H9 (cell line): ENCODE results near the gene DBI. TPM values are rescaled to one million over a fixed set of nuclear protein-coding genes. Genes with fewer than 3 reads are reported as not detected.

Source experiments
- DNase-seq: peaks from one replicate; pipeline ENCODE4 v3.0.0-alpha.2; 2017
- H2AFZ ChIP-seq: one replicate; pipeline ENCODE4 v1.6.1; 2013; ENCODE audit warnings: mild to moderate bottlenecking, low read length, control low read depth, moderate library complexity
- H2AK5ac ChIP-seq: 2 replicates; pipeline ENCODE4 v1.6.1; 2013; ENCODE audit warnings: low read length, control low read depth, mixed read lengths; ENCODE audit not compliant: insufficient read length
- H2BK120ac ChIP-seq: one replicate; pipeline ENCODE4 v1.6.1; 2013; ENCODE audit warnings: low read depth, mild to moderate bottlenecking, low read length, control low read depth, inconsistent platforms; ENCODE audit not compliant: poor library complexity, severe bottlenecking
- H2BK12ac ChIP-seq: 2 replicates; pipeline ENCODE4 v1.6.1; 2013; ENCODE audit warnings: low read length, control low read depth, mixed read lengths, low read depth; ENCODE audit not compliant: insufficient read length
- H2BK15ac ChIP-seq: 2 replicates; pipeline ENCODE4 v1.6.1; 2013; ENCODE audit warnings: low read depth, low read length, control low read depth
- H2BK20ac ChIP-seq: one replicate; pipeline ENCODE4 v1.6.1; 2013; ENCODE audit warnings: low read depth, mild to moderate bottlenecking, low read length, control low read depth, inconsistent platforms; ENCODE audit not compliant: poor library complexity, severe bottlenecking
- H2BK5ac ChIP-seq: 2 replicates; pipeline ENCODE4 v1.6.1; 2013; ENCODE audit warnings: low read length, control low read depth, mixed read lengths; ENCODE audit not compliant: insufficient read length
- H3K14ac ChIP-seq: 2 replicates; pipeline ENCODE4 v1.6.1; 2013; ENCODE audit warnings: low read length, control low read depth; ENCODE audit not compliant: insufficient read depth
- H3K18ac ChIP-seq: 2 replicates; pipeline ENCODE4 v1.6.1; 2013; ENCODE audit warnings: low read depth, mild to moderate bottlenecking, mixed read lengths, low read length, control low read depth; ENCODE audit not compliant: insufficient read length
- H3K23ac ChIP-seq: 2 replicates; pipeline ENCODE4 v1.6.1; 2013; ENCODE audit warnings: low read length, control low read depth, mixed read lengths, low read depth; ENCODE audit not compliant: insufficient read length
- H3K23me2 ChIP-seq: 2 replicates; pipeline ENCODE4 v1.6.1; 2013; ENCODE audit warnings: low read depth, mild to moderate bottlenecking, mixed read lengths, low read length, control low read depth; ENCODE audit not compliant: insufficient read length, poor library complexity, severe bottlenecking
- H3K27ac ChIP-seq: 2 replicates; pipeline ENCODE4 v1.5.1; 2013; ENCODE audit warnings: low read length, control low read depth, mixed read lengths, low read depth; ENCODE audit not compliant: insufficient read length
- H3K27me3 ChIP-seq: 2 replicates; pipeline ENCODE4 v1.6.1; 2013; ENCODE audit warnings: low read length, control low read depth, inconsistent platforms; ENCODE audit not compliant: insufficient read depth
- H3K4ac ChIP-seq: 2 replicates; pipeline ENCODE4 v1.6.1; 2013; ENCODE audit warnings: low read depth, mild to moderate bottlenecking, control low read depth, inconsistent platforms, low read length, moderate library complexity
- H3K4me1 ChIP-seq: 2 replicates; pipeline ENCODE4 v1.6.1; 2013; ENCODE audit warnings: low read length, control low read depth, inconsistent platforms; ENCODE audit not compliant: insufficient read depth
- H3K4me2 ChIP-seq: 2 replicates; pipeline ENCODE4 v1.6.1; 2013; ENCODE audit warnings: low read length, control low read depth, mixed read lengths; ENCODE audit not compliant: insufficient read length, insufficient read depth
- H3K56ac ChIP-seq: 2 replicates; pipeline ENCODE4 v1.6.1; 2013; ENCODE audit warnings: low read depth, mild to moderate bottlenecking, mixed read lengths, low read length, control low read depth; ENCODE audit not compliant: insufficient read length
- H3K79me1 ChIP-seq: 2 replicates; pipeline ENCODE4 v1.6.1; 2013; ENCODE audit warnings: low read depth, mild to moderate bottlenecking, moderate library complexity, low read length, control low read depth, inconsistent platforms; ENCODE audit not compliant: insufficient read depth, poor library complexity, severe bottlenecking
- H3K79me2 ChIP-seq: 2 replicates; pipeline ENCODE4 v1.6.1; 2013; ENCODE audit warnings: low read length, control low read depth, inconsistent platforms; ENCODE audit not compliant: insufficient read depth
- H3K9ac ChIP-seq: 2 replicates; pipeline ENCODE4 v1.6.1; 2013; ENCODE audit warnings: low read length, control low read depth, mixed read lengths; ENCODE audit not compliant: insufficient read length; ENCODE audit errors: extremely low read depth
- H3K9me3 ChIP-seq: one replicate; pipeline ENCODE4 v1.6.1; 2013; ENCODE audit warnings: low read depth, low read length, inconsistent platforms; ENCODE audit not compliant: control insufficient read depth
- H3T11ph ChIP-seq: one replicate; pipeline ENCODE4 v1.6.1; 2013; ENCODE audit warnings: mild to moderate bottlenecking, low read length, control low read depth, inconsistent platforms
- H4K20me1 ChIP-seq: one replicate; pipeline ENCODE4 v1.6.1; 2013; ENCODE audit not compliant: control insufficient read depth, insufficient read length, insufficient read depth
- H4K5ac ChIP-seq: 2 replicates; pipeline ENCODE4 v1.6.1; 2013; ENCODE audit warnings: low read depth, mild to moderate bottlenecking, mixed read lengths, low read length, control low read depth; ENCODE audit not compliant: insufficient read length
- H4K8ac ChIP-seq: replicated peaks from 2 replicates; pipeline ENCODE4 v1.6.1; 2013; ENCODE audit warnings: low read length, control low read depth, mixed read lengths, low read depth; ENCODE audit not compliant: insufficient read length
- H4K91ac ChIP-seq: 2 replicates; pipeline ENCODE4 v1.6.1; 2013; ENCODE audit warnings: low read depth, mild to moderate bottlenecking, moderate library complexity, mixed read lengths, low read length, control low read depth; ENCODE audit not compliant: insufficient read length
- H3K27ac Mint-ChIP-seq, 3 experiments: 2 replicates in 2 of 3; 3 replicates in 1 of 3; pipeline ENCODE4 v1.8.0; 2020 to 2021; ENCODE audit warnings: mixed read lengths in 3 of 3, mild to moderate bottlenecking in 1 of 3, moderate library complexity in 1 of 3
- H3K27me3 Mint-ChIP-seq: 2 replicates; pipeline ENCODE4 v1.8.0; 2021; ENCODE audit warnings: low read depth, mild to moderate bottlenecking, moderate library complexity, mixed read lengths
- H3K36me3 Mint-ChIP-seq, 3 experiments: 2 replicates in 2 of 3; 3 replicates in 1 of 3; pipeline ENCODE4 v1.8.0; 2020 to 2021; ENCODE audit warnings: low read depth in 3 of 3, mixed read lengths in 3 of 3; ENCODE audit not compliant: insufficient read depth in 1 of 3
- H3K4me1 Mint-ChIP-seq, 2 experiments: 2 replicates each; pipeline ENCODE4 v1.8.0; 2020; ENCODE audit warnings: mixed read lengths in 2 of 2
- H3K4me3 Mint-ChIP-seq, 2 experiments: 2 replicates in 1 of 2; 3 replicates in 1 of 2; pipeline ENCODE4 v1.8.0; 2020 to 2021; ENCODE audit warnings: mild to moderate bottlenecking in 2 of 2, mixed read lengths in 2 of 2, moderate library complexity in 1 of 2
- H3K9me3 Mint-ChIP-seq, 2 experiments: 2 replicates in 1 of 2; 3 replicates in 1 of 2; pipeline ENCODE4 v1.8.0; 2020; ENCODE audit warnings: mild to moderate bottlenecking in 2 of 2, mixed read lengths in 2 of 2, moderate library complexity in 1 of 2
- CTCF ChIP-seq: fragments of 200-600 bp; sonication (generic); conservative IDR thresholded peaks from 3 replicates; pipeline ENCODE4 v1.8.0; 2021; ENCODE audit warnings: antibody characterized with exemption, mild to moderate bottlenecking
- WGBS: extraction: QIAGEN DNeasy Blood & Tissue Kit; methylation state at CpG from one replicate; pipeline ENCODE4 v1.1.7; 2013; ENCODE audit warnings: missing lambda C conversion rate, low lambda C conversion rate, mixed read lengths; ENCODE audit not compliant: insufficient read length; ENCODE audit errors: extremely low coverage; 5-methylcytosine and 5-hydroxymethylcytosine counted together
- total RNA-seq: library from RNA; stranded (reverse); gene quantifications from 2 replicates; pipeline ENCODE4 v1.2.1, GENCODE V29; 2021

Gene DBI
- total RNA-seq, 1 experiment from 2014 or later, result 127 TPM

- Histone ChIP-seq H2BK12ac (no peak overlapping the region), H2BK120ac (no peak overlapping the region), H3K4me1 (0 out of 2 replicates have a peak, but pooled peaks cover 2% of the 10 kb centered on the region), H2BK5ac (no peak overlapping the region), H3K56ac (no peak overlapping the region), H2AFZ (no peak overlapping the region), H3K4me2 (no peak overlapping the region), H4K8ac (no peak overlapping the region), H3K14ac (no peak overlapping the region), H3K23me2 (no peaks in the 10 kb centered on the region), H2BK15ac (no peak overlapping the region), H2BK20ac (no peak overlapping the region), H2AK5ac (no peak overlapping the region), H3K9me3 (no peaks in the 10 kb centered on the region), H3K18ac (no peak overlapping the region), H3K4ac (no peak overlapping the region), H3K27ac (no peak overlapping the region), H4K20me1 (no peaks in the 10 kb centered on the region), H3K27me3 (no peaks in the 10 kb centered on the region), H3K23ac (no peak overlapping the region), H4K5ac (no peak overlapping the region), H3K9ac (no peak overlapping the region), H4K91ac (no peak overlapping the region), H3K79me1 (no peaks in the 10 kb centered on the region), H3K79me2 (no peaks in the 10 kb centered on the region), H3T11ph (no peak overlapping the region)
- WGBS, result no CpG with 5 or more reads among the region's 1 CpG
- Mint-ChIP-seq H3K36me3 (peaks cover 0 to 12% (median 3%) of the 10 kb centered on the region in 3 experiments; a peak in 3 of 7 replicates), H3K27ac (no peak overlapping the region), H3K4me3 (no peak overlapping the region), H3K9me3 (peaks cover 2 to 28% of the 10 kb centered on the region in 2 experiments; a peak in 3 of 5 replicates), H3K4me1 (peaks cover 7 to 9% of the 10 kb centered on the region in 2 experiments), H3K27me3 (peaks cover 2% of the 10 kb centered on the region)
- no peak for DNase-seq
- TF ChIP-seq CTCF, result no peak
Observed at GRCh38 chr2:119415630-119416029, 48.9 kb downstream of the DBI start.
